ENCODE data around the gene LRPAP1. TPM values are rescaled to one million over a fixed set of nuclear protein-coding genes. Genes with fewer than 3 reads are reported as not detected.
"Not testable (repeated sequence)": the region's sequence is repeated elsewhere in the genome, so short reads cannot be mapped to it uniquely, and the experiment has no call there.

Gene LRPAP1
- total RNA-seq, 1 donor from 2014 or later, result 72.6 TPM

GRCh38 chr4:3563403-3563802 is 31.2 kb upstream of the LRPAP1 start:
- peak; percentile 35 for DNase-seq (ENCODE audit: low spot score)
- ATAC-seq, result no peak

- not testable (repeated sequence) for ATAC-seq; DNase-seq (ENCODE audit: low spot score)
Observed at GRCh38 chr4:3562127-3562526, 29.9 kb upstream of the LRPAP1 start.

GRCh38 chr4:3560465-3560864 is 28.2 kb upstream of the LRPAP1 start:
- not testable (repeated sequence) for ATAC-seq; DNase-seq (ENCODE audit: low spot score)

- ATAC-seq; DNase-seq (ENCODE audit: low spot score): not testable (repeated sequence)
Observed at GRCh38 chr4:3559381-3560290, 27.4 kb upstream of the LRPAP1 start.

- DNase-seq (ENCODE audit: low spot score), result peak; percentile 28
- ATAC-seq, result not testable (repeated sequence)
Observed at GRCh38 chr4:3558514-3558836, 26.3 kb upstream of the LRPAP1 start.

- peak; percentile 28 for DNase-seq (ENCODE audit: low spot score)
- ATAC-seq, result not testable (repeated sequence)
Observed at GRCh38 chr4:3557676-3558513, 25.7 kb upstream of the LRPAP1 start.

GRCh38 chr4:3557088-3557492 is 24.9 kb upstream of the LRPAP1 start:
- peak; percentile 57 for DNase-seq (ENCODE audit: low spot score)
- ATAC-seq, result not testable (repeated sequence)

- ATAC-seq, result not testable (repeated sequence)
- peak; percentile 43 for DNase-seq (ENCODE audit: low spot score)
Observed at GRCh38 chr4:3556244-3556867, 24.1 kb upstream of the LRPAP1 start.

- ATAC-seq, result not testable (repeated sequence)
Observed at GRCh38 chr4:3555459-3556070, 23.3 kb upstream of the LRPAP1 start.

GRCh38 chr4:3551366-3551765 is 19.1 kb upstream of the LRPAP1 start:
- not testable (repeated sequence) for DNase-seq (ENCODE audit: low spot score); ATAC-seq

More at GRCh38 chr4:3555459-3556070, 23.3 kb upstream of the LRPAP1 start:
- DNase-seq (ENCODE audit: low spot score), result peak; percentile 29

GRCh38 chr4:3550792-3551325 is 18.6 kb upstream of the LRPAP1 start:
- not testable (repeated sequence) for DNase-seq (ENCODE audit: low spot score); ATAC-seq

GRCh38 chr4:3550041-3550440 is 17.8 kb upstream of the LRPAP1 start:
- not testable (repeated sequence) for DNase-seq (ENCODE audit: low spot score); ATAC-seq

GRCh38 chr4:3549694-3550001 is 17.4 kb upstream of the LRPAP1 start:
- DNase-seq (ENCODE audit: low spot score); ATAC-seq: not testable (repeated sequence)

- ATAC-seq; DNase-seq (ENCODE audit: low spot score): not testable (repeated sequence)
Observed at GRCh38 chr4:3548991-3549693, 16.9 kb upstream of the LRPAP1 start.

GRCh38 chr4:3546721-3547120 is 14.5 kb upstream of the LRPAP1 start:
- ATAC-seq; DNase-seq (ENCODE audit: low spot score): not testable (repeated sequence)

GRCh38 chr4:3545351-3545750 is 13.1 kb upstream of the LRPAP1 start:
- ATAC-seq, result not testable (repeated sequence)
- peak; percentile 12 for DNase-seq (ENCODE audit: low spot score)

GRCh38 chr4:3544259-3545025 is 12.2 kb upstream of the LRPAP1 start:
- ATAC-seq, result not testable (repeated sequence)

GRCh38 chr4:3543415-3543814 is 11.2 kb upstream of the LRPAP1 start:
- DNase-seq (ENCODE audit: low spot score); ATAC-seq: not testable (repeated sequence)

More at GRCh38 chr4:3544259-3545025, 12.2 kb upstream of the LRPAP1 start:
- DNase-seq (ENCODE audit: low spot score), result not testable (repeated sequence)

GRCh38 chr4:3538906-3539305 is 6.7 kb upstream of the LRPAP1 start:
- ATAC-seq; DNase-seq (ENCODE audit: low spot score): not testable (repeated sequence)

All from left lobe of liver (tissue), 2 donors.